ENCODE results near the gene DSCAM.
"Not testable (repeated sequence)": the region's sequence is repeated elsewhere in the genome, so short reads cannot be mapped to it uniquely, and the experiment has no call there.

Gene DSCAM

GRCh38 chr21:40191196-40191595 is 655.8 kb downstream of the DSCAM start:
- no peak for DNase-seq (ENCODE audit: low read depth in 4 of 4, low spot score in 1 of 4)

DNA sequence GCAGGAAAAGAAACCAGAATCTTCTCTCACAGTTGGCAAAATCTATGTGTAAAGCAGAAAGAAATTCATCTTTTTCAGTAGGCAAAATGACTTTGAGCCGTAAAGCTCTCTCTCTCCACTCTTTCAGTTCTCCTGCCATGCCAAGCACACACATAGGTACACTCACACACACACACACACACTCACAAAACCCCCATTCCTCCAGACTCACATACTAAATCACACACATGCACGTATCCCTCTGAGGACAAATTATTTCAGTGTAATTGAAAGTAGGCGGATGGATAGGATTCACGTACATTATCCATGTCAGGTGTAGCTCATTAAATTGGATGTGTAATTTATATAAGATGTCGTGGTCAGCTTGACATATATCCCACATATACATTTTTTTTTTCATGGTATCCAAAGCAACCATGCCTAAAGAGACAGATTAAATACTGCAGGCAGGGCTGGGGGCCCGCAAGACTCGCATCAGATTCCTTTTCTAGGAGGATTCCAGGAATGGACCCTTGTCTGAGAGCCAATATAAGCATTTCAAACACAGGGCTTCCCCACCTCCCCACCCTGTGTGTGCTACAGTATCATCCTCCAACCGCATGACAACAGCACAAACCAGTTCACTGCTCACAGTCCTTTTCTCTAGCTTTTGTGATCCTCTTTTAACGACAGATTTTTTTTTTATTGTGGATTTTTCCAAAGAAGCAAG is 658.9 kb downstream of the DSCAM start:
- no peak for DNase-seq (ENCODE audit: low read depth in 4 of 4, low spot score in 1 of 4)

DNA sequence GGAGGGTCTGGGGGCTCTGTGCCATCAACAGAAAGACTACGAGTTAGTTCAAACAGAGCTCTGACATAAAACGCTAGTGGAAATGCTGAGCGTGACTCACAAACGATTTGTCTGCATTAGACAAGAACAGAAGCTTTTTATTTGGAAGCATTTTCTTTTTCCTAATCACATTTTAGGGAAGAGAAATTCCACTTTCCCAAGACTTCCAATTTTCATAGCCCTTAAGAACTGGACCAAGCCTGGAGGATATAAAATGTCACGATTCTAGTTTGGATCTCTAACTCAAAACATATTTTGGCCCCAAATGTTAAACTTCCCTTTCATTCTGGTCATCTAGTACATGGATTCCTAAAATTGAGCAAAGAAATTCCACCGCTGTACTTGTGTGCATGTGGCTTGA is 659.7 kb downstream of the DSCAM start:
- no peak for DNase-seq (ENCODE audit: low read depth in 4 of 4, low spot score in 1 of 4)

GRCh38 chr21:40186045-40186444 is 660.9 kb downstream of the DSCAM start:
- no peak for DNase-seq (ENCODE audit: low read depth in 4 of 4, low spot score in 1 of 4)

GRCh38 chr21:40185208-40185607 is 661.8 kb downstream of the DSCAM start:
- DNase-seq (ENCODE audit: low read depth in 4 of 4, low spot score in 1 of 4), result no peak

DNA sequence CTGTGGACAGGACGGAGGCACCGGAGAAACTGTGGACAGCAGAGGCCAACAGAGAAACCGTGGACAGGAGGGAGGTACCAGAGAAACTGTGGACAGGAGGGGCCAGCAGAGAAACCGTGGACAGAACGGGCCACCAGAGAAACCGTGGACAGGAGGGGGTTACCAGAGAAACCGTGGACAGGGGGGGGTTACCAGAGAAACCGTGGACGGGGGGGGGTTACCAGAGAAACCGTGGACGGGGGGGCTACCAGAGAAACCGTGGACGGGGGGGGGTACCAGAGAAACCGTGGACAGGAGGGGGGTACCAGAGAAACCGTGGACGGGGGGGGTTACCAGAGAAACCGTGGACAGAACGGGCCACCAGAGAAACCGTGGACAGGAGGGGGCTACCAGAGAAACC is 664.5 kb downstream of the DSCAM start:
- DNase-seq (ENCODE audit: low read depth in 4 of 4, low spot score in 1 of 4), result not testable (repeated sequence)

DNA sequence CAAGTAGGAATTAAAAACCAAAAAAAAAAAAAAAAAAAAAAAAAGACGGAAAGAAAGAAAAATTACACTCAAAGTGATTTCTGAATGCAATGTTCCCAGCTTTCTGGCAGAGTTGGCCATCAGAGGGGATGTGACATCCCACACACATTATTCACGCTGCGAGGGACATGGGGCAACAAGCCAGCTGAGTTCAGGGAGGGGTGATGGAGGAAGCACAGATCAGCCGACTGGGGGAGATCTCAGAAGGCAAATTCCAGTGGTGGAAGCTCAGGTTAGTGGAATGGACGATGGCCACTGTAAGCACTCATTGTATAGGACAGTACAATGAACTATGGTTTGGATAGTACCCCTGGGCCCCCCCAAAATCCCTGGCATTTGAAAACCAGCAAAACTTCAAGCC is 667.8 kb downstream of the DSCAM start:
- DNase-seq (ENCODE audit: low read depth in 4 of 4, low spot score in 1 of 4), result no peak

DNA sequence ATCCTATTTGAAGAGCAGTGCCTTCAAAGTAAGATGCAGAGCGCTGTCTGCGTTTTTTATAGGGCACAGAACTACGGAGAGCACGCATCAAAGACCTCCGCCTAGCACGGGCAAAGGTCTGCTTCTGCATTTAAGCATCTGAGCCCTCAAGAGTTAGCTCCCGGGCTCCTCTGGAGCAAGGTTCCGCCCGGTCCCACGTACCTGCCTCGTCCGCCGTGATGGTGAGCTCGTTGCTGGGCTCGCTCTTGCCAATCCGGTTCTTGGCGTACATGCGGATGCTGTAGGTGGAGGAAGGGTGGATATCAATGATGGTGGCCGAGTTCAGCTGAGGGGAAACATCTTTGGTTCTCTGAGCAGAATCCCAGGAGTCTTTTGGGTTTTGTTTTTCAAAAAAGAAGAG is 668.2 kb downstream of the DSCAM start:
- no peak for DNase-seq (ENCODE audit: low read depth in 4 of 4, low spot score in 1 of 4)

DNA sequence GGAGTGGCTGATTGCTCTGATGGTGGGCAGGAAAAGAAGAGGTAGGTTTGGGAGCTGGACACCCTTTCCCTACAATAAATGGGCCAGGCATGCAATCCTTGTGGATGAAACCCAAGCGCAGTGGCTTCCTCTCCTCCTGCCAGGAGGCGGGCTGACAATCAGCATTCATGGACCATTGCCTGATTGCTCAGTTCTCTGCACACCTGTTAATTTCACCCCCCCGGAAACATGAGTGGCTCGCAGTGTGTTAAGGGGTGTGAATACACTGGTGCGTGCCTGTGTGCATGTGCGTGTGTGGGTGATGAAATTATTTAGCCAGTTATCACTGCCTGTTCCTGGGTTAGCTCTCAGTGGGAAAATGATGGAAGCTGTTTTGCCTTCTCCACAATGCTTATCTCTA is 669.0 kb downstream of the DSCAM start:
- DNase-seq (ENCODE audit: low read depth in 4 of 4, low spot score in 1 of 4), result no peak

DNA sequence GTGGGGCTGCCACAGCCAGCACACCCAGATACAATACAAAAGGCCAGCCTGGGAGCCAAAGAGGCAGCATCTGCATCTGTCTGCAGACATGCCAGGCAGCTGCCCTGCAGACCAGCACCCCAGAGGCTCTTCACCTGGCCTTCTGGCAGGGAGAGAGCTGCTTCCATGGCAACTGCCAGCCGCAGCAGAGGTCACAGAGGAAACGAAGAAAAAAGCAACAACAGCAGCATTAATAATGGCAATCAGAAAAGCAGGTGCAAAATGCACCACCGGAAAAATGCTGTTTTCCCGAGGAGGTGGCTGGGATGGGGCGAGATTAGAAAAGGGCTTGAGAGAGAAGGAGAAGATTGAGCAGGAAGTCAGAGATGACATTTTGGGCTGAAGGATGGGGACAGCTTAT is 670.2 kb downstream of the DSCAM start:
- DNase-seq (ENCODE audit: low read depth in 4 of 4, low spot score in 1 of 4), result no peak

GRCh38 chr21:40173816-40174215 is 673.1 kb downstream of the DSCAM start:
- DNase-seq (ENCODE audit: low read depth in 4 of 4, low spot score in 1 of 4), result no peak

DNA sequence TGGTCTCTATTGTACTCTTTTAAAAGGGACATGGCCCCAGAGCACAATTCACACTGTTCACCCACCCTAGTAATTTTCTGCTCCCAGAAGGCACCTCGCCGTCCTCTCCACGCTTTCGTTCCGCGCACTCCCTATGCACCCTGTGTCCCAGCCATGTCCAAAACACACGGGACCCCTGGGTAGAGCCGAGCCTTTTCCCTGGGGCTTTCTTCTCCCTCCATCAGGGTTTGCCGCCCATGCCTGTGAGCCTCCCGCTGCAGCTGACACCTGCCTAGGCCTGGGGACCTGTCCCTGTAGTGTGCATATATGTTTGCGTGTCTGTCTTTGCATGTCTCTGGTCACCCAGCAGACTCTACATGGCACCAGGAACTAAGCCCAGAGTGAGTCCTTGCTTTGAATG is 677.0 kb downstream of the DSCAM start:
- no peak for DNase-seq (ENCODE audit: low read depth in 4 of 4, low spot score in 1 of 4)

GRCh38 chr21:40166291-40166843 is 680.6 kb downstream of the DSCAM start:
- DNase-seq (ENCODE audit: low read depth in 4 of 4, low spot score in 1 of 4), result no peak

DNA sequence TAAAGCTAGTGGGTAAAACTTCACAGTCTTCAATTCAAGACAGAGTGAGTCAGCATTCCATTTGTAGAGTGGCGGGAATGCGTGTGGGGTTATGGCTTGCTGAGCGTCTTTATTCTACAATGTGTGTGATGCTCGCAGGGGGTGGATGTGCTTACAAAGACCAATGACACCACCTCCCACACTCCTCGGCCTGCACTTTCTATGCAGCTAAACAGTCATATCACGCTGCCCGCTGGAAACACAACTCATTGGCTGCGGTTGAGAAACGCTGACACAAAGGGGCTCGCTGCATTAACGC is 681.2 kb downstream of the DSCAM start:
- DNase-seq (ENCODE audit: low read depth in 4 of 4, low spot score in 1 of 4), result no peak

GRCh38 chr21:40164905-40165772 is 681.8 kb downstream of the DSCAM start:
- no peak for DNase-seq (ENCODE audit: low read depth in 4 of 4, low spot score in 1 of 4)

DNA sequence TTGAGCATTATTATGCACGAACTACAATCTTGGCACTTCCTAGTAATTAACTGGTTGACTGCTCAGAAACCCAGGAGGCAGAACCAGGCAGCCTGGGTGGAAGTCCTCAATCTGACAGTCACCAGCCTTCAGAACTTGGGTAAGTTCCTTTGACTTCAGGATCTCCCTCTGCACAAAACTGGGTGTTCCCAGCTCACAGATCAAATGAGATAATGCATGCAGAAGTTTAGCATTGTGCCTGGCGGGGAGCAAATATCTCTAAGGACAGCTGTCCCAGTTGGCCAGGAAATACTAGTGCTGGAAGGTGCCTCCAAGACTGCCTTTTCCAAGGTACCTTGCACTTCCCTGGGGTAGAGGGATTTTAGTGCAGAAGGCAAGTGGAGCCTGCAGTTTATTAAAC is 684.9 kb downstream of the DSCAM start:
- no peak for DNase-seq (ENCODE audit: low read depth in 4 of 4, low spot score in 1 of 4)

DNA sequence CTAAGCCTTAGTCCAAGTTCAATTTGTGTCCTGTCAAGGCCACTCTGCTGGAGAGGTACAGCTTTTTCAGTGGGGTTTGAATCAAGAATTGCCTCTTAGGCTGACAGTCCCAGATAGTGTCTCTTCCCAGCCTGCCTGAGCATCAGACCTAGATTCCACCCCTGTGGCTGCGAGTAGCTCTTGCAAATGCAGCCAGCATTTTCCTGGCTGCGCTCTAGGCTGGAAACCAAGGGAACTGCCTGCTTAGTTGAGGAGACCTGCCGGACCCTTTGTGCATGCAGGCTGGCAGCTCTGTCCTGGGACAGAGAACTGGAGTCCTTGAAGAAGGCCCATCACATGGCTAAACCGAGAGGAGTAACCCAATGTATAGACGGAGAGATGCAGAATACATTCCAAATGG is 686.0 kb downstream of the DSCAM start:
- DNase-seq (ENCODE audit: low read depth in 4 of 4, low spot score in 1 of 4), result no peak

DNA sequence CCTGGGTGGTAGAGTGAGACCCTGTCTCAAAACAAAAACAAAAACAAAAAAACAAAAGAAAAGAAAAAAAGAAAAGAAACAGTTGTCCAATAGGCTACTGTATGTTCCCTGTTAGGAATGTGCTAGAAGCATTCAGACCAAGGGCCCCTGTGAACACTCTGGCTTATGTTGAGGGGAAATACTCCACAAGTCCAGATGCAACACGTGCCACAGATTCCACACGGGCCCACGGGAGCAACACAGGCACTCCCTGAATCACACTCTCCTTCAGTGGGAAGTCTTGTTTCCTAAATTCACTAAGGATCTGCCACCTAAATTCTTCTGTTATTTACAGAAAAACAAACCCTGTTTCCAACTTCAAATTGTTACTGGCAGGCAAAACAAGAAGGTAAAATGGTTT is 688.6 kb downstream of the DSCAM start:
- no peak for DNase-seq (ENCODE audit: low read depth in 4 of 4, low spot score in 1 of 4)

- DNase-seq (ENCODE audit: low read depth in 4 of 4, low spot score in 1 of 4), result no peak
These were observed 691.4 kb downstream of the DSCAM start for GRCh38 chr21:40155563-40155962.

GRCh38 chr21:40153351-40153750 is 693.6 kb downstream of the DSCAM start:
- no peak for DNase-seq (ENCODE audit: low read depth in 4 of 4, low spot score in 1 of 4)

- no peak for DNase-seq (ENCODE audit: low read depth in 4 of 4, low spot score in 1 of 4)
These were observed 694.5 kb downstream of the DSCAM start for GRCh38 chr21:40152476-40152875.

DNA sequence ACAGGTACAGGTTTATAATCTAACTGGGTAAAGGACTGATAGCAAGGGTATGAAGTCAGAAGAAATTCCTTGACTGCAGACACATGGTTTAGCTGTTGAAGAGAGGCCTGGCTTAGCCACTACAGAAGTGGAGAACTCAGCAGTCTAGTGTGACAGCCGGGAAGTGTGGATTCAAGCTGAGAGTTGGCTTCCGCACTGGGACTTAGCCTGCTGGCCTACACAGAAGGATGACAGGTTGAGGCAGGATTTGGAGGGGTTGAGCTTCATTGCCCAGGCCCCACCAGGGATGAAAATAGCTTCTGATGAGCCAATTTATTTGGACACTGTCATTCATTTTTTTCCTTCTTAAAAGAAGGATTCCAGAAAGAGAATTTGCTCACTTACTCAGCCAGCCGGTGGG is 695.3 kb downstream of the DSCAM start:
- DNase-seq (ENCODE audit: low read depth in 4 of 4, low spot score in 1 of 4), result no peak
